ENCODE results near the gene PIGW. TPM values are rescaled to one million over a fixed set of nuclear protein-coding genes. Genes with fewer than 3 reads are reported as not detected.

The PIGW gene
- total RNA-seq, 3 donors from 2014 or later (not counting 1 experiment from before 2014, with no cell fraction given) = 4.6 to 8.3 (median 5.0) TPM

DNA sequence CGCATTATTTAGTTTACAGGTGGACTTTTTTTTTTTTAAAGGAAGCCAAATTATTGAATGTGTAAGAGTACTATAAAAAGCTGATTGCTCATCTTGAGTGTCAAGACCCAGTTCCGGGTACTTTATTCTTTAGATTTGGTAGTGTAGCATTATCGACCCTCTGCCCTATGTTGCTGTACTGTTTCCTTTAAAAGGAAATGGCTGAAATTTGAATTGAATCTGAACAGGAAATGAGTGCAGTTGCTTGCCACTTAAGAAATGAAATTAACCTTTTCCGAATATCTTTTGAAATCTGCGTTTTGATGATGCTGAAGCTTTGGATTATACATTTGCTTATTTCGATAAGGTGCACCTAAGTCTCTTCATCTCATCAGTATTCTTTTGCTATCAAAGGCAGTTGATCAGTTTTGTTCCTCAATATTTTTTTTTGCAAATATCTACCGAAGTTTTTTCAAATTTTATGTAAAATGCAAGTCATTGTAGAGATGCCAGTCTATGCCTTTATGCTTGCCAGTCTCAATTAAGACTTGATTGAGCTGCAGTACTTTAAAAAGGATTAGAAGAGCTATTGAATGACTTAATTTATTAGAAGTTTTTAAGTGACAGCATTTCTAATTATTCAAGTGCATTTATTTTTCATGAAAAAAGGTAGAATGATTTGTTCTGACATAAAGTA is 11.8 kb downstream of the PIGW start:
- Mint-ChIP-seq H3K27ac (peak overlapping the region; percentile 98 to 99), H3K4me3 (peak overlapping the region; percentile 88), H3K9me3 (no peaks in the 10 kb centered on the region), H3K36me3 (no peaks in the 10 kb centered on the region), H3K27me3 (ENCODE audit: low read depth in 2 of 2) (no peaks in the 10 kb centered on the region), H3K4me1 (peaks cover 39 to 46% of the 10 kb centered on the region in 2 donors)
- Histone ChIP-seq H3K4me3 (ENCODE audit: low read length) (peak overlapping the region; percentile 89), H3K27me3 (ENCODE audit: control insufficient read depth, insufficient read depth, low read length) (no peaks in the 10 kb centered on the region), H3K9me3 (ENCODE audit: control insufficient read depth, insufficient read depth, low read length) (no peaks in the 10 kb centered on the region), H3K4me1 (ENCODE audit: control insufficient read depth, insufficient read depth, low read length) (peaks cover 37% of the 10 kb centered on the region), H3K27ac (ENCODE audit: low read length) (peak overlapping the region; percentile 100), H3K36me3 (ENCODE audit: control insufficient read depth, insufficient read depth, low read length) (peaks cover 9% of the 10 kb centered on the region)
- peak in 1 of 2 donors; percentile 38 for DNase-seq
- TF ChIP-seq, protein P1, sequence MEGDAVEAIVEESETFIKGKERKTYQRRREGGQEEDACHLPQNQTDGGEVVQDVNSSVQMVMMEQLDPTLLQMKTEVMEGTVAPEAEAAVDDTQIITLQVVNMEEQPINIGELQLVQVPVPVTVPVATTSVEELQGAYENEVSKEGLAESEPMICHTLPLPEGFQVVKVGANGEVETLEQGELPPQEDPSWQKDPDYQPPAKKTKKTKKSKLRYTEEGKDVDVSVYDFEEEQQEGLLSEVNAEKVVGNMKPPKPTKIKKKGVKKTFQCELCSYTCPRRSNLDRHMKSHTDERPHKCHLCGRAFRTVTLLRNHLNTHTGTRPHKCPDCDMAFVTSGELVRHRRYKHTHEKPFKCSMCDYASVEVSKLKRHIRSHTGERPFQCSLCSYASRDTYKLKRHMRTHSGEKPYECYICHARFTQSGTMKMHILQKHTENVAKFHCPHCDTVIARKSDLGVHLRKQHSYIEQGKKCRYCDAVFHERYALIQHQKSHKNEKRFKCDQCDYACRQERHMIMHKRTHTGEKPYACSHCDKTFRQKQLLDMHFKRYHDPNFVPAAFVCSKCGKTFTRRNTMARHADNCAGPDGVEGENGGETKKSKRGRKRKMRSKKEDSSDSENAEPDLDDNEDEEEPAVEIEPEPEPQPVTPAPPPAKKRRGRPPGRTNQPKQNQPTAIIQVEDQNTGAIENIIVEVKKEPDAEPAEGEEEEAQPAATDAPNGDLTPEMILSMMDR (IDR thresholded peaks at IDR 0.05) = no peak
- intact Hi-C loops (cut with micrococcal nuclease) = loop anchor here (10.0 kb wide), 1 partner anchor 58 kb away; the partner anchor contains the start of gene MRM1
- WGBS (ENCODE audit: insufficient coverage) = 3% methylated on average over 7 of the region's 7 CpGs
- no peak for ATAC-seq

DNA sequence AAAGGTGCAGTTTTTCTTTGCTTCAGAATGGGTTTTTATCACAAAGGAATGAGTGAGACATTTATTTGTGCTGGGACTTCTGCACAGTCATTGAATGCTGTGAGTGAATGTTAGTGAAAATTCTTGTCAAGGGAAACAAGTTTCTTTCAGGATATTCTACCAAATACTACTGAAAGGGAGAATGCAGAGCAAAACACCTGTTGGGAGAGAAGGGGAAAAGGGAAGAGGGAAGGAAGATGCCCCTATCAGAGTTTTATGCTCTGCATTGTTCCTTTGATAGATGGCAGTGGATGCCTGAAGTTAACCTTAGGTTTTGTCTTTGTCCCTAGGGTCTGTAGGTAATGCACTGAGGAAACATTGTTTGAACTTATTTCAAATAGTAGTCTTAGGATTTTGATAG is 13.0 kb downstream of the PIGW start:
- no peaks in the 10 kb centered on the region for H3K27me3 Mint-ChIP-seq (ENCODE audit: low read depth in 2 of 2)
- Histone ChIP-seq H3K36me3 (ENCODE audit: control insufficient read depth, insufficient read depth, low read length) (peaks cover 9% of the 10 kb centered on the region), H3K4me3 (ENCODE audit: low read length) (no peak overlapping the region), H3K9me3 (ENCODE audit: control insufficient read depth, insufficient read depth, low read length) (no peaks in the 10 kb centered on the region), H3K4me1 (ENCODE audit: control insufficient read depth, insufficient read depth, low read length) (peaks cover 39% of the 10 kb centered on the region), H3K27me3 (ENCODE audit: control insufficient read depth, insufficient read depth, low read length) (no peaks in the 10 kb centered on the region), H3K27ac (ENCODE audit: low read length) (peak overlapping the region; percentile 20)
- intact Hi-C loops (cut with micrococcal nuclease) = loop anchor here (10.0 kb wide), 1 partner anchor 57 kb away; the partner anchor contains the start of gene MRM1
- H3K36me3 Mint-ChIP-seq = no peaks in the 10 kb centered on the region
- H3K27ac Mint-ChIP-seq = peak overlapping the region; percentile 39 to 98
- peak overlapping the region; percentile 9 for H3K4me3 Mint-ChIP-seq
- no peaks in the 10 kb centered on the region for H3K9me3 Mint-ChIP-seq
- H3K4me1 Mint-ChIP-seq = peaks cover 39 to 46% of the 10 kb centered on the region in 2 donors
- TF ChIP-seq, protein P1 (IDR thresholded peaks at IDR 0.05) = no peak
- no peak for ATAC-seq
- no peak for DNase-seq

DNA sequence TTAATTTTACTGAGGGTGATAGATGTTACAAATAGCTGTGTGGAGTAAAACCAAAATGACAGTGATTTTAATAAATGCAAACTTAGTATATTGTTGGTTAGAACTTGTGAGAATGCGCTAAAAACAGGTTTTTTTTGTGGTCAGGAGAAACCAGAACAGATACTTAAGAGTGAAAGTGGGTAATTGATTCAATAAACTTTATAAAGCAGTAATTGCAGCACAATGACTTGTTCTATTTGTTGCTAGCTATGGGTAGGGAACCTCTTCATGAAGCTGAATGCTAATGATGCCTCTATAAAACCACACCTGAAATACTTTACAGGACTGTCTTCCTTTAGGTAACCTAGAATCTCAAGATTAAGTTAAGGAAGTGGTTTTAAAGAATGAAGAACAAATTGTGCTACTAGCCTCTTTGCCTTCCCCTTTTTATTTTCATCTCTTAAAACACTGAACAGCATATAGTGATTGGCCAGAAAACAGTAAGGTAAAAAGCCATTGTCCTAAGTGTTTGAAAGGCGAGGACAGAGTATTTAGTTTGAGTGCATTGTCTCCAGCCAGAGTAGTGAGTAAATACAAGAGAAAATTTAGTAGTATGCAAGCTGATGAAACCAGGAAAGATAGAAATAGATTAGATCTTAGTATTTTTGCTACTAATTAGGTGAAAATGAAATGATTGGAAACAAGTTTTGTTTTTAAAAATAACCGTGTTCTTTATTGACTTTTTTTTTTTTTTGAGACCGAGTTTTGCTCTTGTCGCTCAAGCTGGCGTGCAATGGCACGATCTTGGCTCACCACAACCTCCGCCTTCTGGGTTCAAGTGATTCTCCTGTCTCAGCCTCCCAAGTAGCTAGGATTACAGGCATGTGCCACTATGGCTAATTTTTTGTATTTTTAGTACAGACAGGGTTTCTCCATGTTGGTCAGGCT is 16.0 kb downstream of the PIGW start:
- peaks cover 21% of the 10 kb centered on the region for H3K36me3 ChIP-seq (ENCODE audit: control insufficient read depth, insufficient read depth, low read length)
- ATAC-seq (peak in 1 of 3 donors; percentile 4), DNase-seq (peak in 1 of 2 donors; percentile 54)
- H3K4me3 ChIP-seq (ENCODE audit: low read length) = no peak overlapping the region
- H3K9me3 ChIP-seq (ENCODE audit: control insufficient read depth, insufficient read depth, low read length) = no peaks in the 10 kb centered on the region
- peaks cover 46 to 54% of the 10 kb centered on the region in 2 donors for H3K4me1 Mint-ChIP-seq
- WGBS (ENCODE audit: insufficient coverage) = 49% methylated on average over 8 of the region's 8 CpGs
- no peak overlapping the region for H3K27ac ChIP-seq (ENCODE audit: low read length)
- peaks cover 33% of the 10 kb centered on the region for H3K4me1 ChIP-seq (ENCODE audit: control insufficient read depth, insufficient read depth, low read length)
- peak overlapping the region; percentile 39 for H3K4me3 Mint-ChIP-seq
- no peaks in the 10 kb centered on the region for H3K27me3 Mint-ChIP-seq (ENCODE audit: low read depth in 2 of 2)
- TF ChIP-seq, protein P1 (IDR thresholded peaks at IDR 0.05) = no peak
- no peaks in the 10 kb centered on the region for H3K27me3 ChIP-seq (ENCODE audit: control insufficient read depth, insufficient read depth, low read length)
- peak overlapping the region; percentile 70 to 76 for H3K27ac Mint-ChIP-seq
- no peaks in the 10 kb centered on the region for H3K9me3 Mint-ChIP-seq
- H3K36me3 Mint-ChIP-seq = no peaks in the 10 kb centered on the region
- intact Hi-C loops (cut with micrococcal nuclease) = no loop called here
